NOMO-1 treated with DMSO at 0.1 percent for 48 hours (cell line): ENCODE data around the gene ZNF662.
"Not testable (repeated sequence)": the region's sequence is repeated elsewhere in the genome, so short reads cannot be mapped to it uniquely, and the experiment has no call there.

ENCODE experiments used
- DNase-seq: peaks from one replicate; lab custom pipeline; 2025; ENCODE audit not compliant: unreplicated experiment; lab: John Stamatoyannopoulos, UW

Gene ZNF662

DNA sequence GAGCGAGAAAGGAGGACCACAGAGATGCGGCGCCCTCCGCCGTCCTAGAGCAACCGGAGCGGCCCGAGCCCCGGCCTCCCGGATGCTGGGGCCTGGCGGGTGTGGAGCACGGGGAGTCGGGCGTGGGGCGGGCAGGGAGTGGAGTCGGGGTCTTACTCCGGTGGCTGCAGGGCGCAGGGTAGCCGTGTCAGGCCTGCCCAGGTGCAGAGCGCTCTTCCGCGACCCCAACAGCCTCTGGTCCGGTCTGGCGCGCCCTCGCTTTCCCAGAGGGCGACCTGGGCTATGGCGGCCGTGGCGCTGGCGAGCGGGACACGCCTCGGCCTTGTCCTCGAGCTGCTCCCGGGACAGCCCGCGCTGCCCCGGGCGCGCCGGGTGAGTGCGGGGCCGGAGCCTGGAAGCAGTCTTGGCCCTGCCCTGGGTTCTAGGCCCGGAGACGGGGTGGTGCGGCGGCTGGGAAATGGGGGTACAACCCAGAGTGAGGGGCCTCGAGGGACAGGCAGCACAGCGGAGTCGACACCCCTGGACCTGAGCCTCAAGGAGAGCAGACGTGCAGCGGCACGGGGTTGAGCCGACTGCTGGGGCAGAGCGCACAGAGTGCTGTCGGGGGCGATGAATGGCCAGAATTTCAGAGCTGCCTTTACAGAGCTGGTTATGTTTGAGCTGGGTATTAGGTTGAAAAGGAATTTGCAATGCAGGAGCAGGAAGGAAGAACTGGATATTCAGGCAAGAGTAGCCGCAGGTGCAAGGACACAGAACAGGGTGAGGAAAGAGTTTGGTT is at the start of gene ZNF662:
Gene ZNF662 (plus strand): TSS at position 73 of the 778 bp plus-strand sequence. CDS start 1,973 bp downstream, outside the sequence.
- DNase-seq, result no peak

DNA sequence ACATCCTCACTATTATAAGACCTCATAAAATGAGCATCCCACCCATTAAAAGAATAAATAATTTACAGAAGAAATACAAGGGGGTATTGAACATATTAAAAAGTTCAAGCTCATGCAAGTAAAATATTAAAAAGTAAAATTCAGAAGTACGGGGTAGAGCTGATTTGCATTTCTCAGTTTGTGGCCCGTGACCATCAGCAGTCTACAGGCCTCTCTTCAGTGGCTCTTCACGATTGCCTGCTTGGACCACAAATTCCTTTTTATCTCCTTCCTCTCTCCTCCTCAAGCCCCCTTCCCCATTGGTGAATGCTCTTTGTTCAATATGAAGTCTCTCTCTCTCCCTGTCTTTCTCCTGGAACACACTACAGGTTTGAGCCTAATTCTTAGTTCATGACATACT is 49.4 kb upstream of the ZNF662 start:
- no peak for DNase-seq

DNA sequence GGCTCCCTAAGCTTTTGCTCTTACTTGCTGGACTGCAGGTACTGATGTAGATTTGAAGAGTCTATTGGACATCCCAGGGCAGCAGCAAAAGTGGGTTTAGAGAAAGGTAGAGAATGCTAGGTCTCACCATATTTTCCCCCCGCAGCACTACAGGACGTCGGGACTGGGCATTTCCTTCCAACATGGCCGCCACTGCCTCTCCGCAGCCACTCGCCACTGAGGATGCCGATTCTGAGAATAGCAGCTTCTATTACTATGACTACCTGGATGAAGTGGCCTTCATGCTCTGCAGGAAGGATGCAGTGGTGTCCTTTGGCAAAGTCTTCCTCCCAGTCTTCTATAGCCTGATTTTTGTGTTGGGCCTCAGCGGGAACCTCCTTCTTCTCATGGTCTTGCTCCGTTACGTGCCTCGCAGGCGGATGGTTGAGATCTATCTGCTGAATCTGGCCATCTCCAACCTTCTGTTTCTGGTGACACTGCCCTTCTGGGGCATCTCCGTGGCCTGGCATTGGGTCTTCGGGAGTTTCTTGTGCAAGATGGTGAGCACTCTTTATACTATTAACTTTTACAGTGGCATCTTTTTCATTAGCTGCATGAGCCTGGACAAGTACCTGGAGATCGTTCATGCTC is 41.5 kb upstream of the ZNF662 start:
- DNase-seq, result no peak

DNA sequence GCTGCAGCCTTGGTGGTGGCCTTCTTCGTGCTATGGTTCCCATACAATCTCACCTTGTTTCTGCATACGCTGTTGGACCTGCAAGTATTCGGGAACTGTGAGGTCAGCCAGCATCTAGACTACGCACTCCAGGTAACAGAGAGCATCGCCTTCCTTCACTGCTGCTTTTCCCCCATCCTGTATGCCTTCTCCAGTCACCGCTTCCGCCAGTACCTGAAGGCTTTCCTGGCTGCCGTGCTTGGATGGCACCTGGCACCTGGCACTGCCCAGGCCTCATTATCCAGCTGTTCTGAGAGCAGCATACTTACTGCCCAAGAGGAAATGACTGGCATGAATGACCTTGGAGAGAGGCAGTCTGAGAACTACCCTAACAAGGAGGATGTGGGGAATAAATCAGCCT is 40.7 kb upstream of the ZNF662 start:
- no peak for DNase-seq

DNA sequence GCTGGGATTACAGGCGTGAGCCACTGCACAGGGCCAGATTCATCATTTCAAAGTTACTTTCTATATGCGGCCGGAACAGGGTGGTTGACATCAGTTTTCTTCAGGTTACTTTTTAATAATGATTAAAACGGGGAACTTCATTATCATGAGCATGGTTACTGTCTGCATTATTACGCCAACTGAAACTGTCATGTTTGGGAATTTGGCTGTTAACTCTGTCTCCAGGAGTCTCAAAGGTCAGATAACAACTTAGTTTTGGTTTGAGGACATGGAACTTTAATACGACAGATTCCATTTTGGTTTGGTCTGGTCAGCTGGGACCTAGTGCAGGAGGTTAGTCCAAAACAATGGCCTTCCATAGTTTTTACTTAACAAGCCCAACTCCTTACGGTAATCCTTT is 38.8 kb upstream of the ZNF662 start:
- DNase-seq, result no peak

DNA sequence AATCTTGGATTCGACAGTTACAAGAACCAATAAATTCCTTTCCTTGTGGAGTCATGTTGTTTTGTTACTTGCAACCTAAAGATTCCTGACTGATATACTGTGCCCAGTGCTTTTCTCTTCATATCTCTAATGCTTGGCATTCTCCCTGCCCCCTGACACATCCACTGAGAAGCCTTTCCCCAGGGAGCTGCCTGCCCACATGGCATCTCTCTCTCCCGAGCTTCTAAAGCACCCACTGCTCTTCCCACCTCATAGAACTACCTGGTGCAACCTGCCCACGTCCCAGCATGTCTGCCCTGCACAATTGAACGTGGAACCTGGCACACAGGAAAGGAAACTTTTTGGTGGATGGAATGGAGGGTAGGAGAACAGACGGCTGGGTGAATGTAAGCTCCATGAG is 37.1 kb upstream of the ZNF662 start:
- no peak for DNase-seq

DNA sequence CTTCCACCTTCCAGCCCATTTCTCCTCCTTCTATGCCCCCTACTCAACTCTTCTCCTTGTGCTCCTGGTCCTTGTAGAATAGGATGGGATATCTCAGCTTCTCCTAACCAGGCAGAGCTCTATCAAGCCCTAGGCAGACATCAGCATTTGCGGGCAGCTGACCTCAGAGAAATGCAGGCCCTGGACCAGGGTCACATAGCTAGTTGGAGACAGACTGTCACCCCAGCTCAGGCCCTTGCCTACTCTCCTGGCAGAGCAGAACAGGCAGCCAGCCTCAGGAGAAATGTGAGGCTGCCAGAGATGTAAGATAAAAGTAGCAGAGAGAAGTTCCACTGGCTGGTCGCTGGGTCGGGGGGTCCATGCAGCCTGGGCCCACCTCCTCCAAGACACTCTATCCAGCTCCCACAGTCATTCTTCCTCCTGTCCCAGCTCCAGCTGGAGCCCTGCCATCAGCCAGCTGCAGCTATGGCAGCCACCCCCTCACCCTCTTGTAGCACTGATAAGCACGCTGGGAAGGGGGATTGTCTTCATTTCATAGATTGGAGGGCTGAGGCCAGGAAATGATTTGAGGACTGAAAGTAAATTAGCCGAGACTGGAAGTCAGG is 34.2 kb upstream of the ZNF662 start:
- no peak for DNase-seq

DNA sequence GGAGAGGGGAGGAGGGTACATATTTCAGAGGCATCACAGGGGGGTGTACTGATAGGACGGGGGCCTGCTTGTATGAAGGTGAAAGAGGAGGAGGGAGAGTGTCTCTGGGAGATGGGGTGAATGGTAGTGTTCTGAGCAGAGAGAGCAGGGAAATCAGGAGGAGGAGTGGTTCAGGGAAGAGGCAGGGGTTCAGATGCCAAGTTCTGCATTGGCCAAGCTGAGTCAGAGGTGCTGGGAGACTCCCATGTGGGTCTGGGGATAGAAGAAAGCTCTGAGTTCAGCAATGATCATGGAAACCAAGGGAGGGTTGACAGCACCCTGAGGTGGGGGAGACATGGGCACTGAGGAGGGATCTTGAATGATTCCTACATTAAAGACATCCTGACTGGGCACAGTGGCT is 33.2 kb upstream of the ZNF662 start:
- no peak for DNase-seq

DNA sequence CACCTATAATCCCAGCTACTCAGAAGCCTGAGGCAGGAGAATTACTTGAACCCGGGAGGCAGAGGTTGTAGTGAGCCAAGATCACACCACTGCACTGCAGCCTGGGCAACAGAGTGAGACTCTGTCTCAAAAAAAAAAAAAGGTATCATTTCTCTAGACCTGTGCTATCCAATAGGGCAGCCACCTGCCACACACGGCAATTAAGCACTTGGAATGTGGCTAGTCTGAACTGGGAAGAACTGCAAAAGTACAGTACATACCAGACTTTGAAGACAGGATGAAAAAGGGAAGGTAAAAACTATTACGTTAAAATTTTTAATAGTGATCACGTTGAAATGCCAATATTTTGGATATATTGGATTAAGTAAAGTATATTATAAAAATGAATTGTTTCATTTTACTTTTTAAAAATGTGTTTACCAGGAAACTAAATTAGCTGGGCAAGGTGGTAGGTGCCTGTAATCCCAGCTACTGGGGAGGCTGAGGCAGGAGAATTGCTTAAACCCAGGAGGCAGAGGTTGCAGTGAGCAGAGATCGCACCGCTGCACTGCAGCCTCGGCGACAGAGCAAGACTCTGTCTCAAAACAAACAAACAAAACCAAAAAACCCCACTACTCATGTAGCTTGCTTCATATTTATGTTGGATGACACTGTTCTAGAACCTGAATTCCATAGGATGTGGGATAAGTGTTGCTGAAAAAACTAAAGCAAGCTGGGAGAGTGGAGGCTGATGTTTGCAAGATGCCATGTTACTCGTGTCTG is 32.5 kb upstream of the ZNF662 start:
- DNase-seq, result no peak

DNA sequence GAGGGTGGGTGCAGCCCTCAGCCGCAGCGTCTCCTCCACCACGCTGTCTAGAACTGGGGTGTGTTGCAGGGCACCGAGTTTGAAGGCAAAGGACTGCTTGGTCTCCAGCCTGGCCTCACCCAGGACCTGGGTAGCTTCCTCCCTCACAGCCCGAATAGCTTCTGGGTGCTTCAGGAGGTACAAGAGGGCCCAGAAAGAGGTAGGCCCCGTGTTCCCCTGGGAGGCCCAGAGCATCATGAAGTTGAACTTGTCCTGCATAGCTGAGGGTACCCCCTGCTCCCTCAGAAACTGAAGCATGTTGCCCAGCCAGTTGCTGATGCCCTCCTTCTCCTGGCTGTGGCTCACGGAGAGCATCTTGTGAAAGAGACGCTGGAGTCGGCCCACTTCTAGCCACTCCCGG is 31.2 kb upstream of the ZNF662 start:
- no peak for DNase-seq

DNA sequence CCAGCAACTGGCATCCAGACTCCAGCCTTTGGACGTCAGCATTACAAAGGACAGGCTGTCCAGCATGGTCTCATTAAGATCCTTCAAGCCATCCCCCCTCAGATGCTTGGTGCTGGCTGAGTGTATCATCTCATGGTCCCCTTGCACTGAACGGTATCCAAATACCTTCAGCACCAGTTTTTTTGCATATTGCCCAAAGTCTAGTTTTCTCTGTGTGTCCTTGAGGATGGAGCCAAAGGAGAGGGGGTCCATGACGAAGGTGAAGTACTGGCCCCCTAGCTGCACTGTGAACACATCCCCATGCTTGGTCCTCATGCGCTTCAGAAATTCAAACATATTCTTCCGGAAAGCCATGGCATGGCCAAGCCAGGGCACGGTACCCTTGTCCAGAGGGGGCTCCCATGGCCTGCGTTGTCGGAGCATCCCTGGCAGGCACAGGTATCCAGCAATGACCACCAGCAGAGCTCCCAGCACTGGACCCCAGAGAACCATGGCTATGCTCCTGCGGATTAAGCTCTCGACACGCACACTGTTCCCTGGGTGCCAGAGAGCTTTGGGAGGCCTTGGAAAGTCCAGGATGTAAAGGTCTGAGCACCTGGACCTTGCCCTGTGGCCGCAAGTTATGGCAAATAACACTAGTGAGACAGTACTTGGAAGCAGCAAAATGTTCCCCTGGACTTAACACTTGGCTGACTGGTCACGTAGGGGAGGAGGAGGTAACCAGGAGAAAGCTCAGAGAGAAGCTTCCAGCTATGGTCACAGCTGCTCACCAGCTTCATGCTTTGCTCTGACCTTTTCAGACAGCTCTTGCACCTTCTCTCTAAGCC is 30.4 kb upstream of the ZNF662 start, which contains the start of gene CYP8B1:
Gene CYP8B1 (minus strand): TSS at position 555 of the 827 bp plus-strand sequence. CDS start 63 bp downstream, at position 492.
- DNase-seq, result no peak

DNA sequence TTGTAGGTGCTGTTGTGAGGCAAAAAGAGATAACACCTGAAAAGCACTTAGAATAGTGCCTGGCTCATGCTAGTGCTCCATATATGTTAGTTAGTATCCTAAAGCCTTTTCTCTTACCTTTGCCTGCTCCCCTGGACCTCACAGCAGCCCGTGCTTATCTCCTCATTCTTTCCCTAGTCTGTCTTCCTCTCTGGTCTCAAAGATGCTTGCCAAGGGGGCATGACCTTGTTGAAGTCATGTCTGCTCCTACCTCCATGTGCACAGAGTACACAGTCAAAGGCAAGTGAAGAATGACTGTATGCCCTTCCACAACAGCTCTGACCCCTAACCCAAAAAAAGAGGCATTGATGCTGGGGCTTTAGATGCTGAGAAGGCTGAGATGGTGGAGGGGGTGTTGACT is 29.5 kb upstream of the ZNF662 start:
- DNase-seq, result no peak

DNA sequence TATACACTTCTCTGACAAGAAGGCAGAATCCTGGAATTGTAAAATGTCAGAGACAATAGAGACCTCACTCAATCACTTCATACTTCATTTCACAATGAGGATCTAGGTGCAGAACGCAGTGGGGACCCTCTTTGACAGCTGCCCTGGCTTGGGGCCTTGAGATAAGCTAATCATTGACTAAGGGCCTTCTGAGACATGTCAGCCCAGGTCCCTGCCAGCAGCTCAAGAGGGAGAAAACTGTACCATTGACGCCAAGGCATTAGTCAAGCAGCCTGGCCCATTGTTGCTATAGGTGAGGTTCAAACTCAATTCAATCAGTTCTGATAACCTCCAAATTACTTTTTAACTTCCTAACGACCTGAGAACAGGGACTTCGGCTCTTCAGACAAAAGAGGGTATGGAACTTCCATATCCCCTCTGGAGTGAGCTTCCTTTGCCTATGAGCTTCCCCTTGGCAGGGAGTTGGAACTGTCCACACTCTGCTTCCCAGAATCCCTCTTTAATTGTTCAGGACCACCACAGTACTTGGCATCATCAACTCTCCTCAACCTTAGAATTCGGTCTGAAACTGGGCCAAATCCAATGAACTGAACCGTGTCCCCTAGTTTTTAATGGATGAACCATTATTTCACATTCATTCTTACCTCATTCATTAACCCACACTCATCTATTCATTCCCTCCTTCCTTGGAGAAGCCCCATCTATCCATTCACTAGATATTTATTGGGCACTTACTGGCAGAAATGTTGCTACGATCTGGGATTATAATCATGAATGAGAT is 28.8 kb upstream of the ZNF662 start:
- no peak for DNase-seq

DNA sequence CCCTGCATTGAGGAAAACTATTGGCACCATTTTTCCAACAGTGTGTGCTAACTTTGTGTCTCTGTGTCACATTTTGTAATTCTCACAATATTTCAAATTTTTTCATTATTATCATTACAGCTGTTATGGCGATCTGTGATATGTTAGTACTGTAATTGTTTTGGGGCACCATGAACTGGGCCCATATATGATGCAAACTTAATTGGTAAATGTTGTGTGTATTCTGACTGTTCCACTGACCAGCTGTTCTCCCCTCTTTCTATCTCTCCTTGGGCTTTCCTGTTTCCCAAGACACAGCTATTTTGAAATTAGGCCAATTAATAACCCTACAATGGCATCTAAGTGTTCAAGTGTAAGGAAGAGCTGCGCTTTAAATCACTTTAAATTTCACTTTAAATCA is 28.1 kb upstream of the ZNF662 start:
- no peak for DNase-seq

DNA sequence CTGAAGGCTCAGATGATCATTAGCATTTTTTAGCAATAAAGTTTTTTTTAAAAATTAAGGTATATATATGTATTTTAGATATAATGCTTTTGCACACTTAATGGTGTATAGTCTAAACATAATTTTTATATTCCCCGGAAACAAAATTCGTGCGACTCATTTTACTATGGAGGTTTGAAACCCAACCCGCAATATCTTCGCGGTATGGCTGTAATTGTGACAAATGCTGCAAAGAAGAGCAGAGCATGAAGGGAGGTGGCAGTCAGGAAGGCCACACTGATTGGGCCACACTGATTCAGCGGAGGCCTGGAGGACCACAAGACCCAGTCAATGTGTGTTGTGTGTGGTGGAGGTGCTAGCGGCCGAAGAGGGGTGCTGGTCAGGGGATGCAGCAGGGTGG is 25.8 kb upstream of the ZNF662 start:
- no peak for DNase-seq

DNA sequence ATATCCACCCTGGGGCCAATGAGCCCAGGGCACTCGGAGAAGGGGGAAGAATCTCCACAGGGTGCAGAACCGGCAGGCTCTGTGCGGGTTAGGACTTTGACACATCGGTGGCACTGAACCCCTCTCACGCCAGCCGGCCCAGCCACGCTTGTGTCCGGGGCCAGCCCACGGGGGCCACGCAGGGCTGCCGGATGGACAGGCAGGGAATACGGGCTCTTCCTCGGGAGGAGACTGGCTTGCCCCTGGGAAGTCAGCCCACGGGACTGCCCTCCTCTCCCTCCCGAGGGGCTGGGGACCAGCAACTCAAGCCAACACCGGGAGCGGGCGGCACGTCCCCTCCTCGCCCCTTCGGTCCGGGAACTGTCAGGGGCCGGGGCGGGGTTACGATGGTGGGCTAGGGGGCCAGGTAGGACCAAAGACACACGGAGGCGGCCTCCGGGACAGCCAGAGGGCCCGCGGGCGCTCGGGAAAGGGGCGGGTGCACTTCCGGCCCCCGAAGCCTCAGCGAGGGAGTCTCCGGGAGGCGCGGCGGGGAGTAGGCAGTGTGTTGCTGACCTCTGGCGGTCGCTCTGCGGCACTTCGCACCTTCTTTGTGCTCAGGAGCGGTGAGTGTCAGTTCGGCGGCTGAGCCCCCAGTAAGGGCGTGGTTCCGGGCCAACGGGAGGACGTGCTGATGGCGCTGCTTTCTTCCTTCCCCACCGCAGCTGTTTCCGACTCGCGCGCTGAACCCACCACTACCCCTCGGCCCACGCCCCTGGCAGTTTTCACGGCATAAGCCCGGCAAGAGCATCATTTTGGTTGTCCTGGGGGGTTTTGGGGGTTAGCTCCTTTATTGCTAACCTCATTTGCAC is 25.1 kb upstream of the ZNF662 start:
- DNase-seq, result peak; percentile 84

DNA sequence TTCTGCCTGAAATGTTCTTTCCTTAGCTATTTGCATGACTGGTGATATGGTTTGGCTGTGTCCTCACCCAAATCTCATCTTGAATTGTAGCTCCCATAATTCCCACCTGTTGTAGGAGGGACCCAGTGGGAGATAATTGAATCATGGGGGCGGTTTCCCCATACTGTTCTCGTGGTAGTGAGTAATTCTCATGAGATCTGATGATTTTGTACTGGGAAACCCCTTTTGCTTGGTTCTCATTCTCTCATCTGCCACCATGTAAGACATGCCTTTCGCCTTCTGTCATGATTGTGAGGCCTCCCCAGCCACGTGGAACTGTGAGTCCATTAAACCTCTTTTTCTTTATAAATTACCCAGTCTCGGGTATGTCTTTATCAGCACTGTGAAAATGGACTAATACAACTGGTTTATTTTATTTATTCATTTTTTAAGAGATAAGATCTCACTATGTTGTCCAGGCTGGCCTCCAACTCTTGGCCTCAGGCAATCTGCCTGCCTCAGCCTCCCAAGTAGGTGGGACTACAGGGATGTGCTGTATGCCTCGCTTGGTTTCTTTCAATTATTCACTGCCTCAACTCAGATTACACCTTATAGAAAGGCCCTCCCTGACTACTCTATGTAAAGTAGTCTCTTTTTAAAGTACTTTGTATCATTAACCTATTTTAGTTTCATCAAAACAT is 22.6 kb upstream of the ZNF662 start:
- not testable (repeated sequence) for DNase-seq

DNA sequence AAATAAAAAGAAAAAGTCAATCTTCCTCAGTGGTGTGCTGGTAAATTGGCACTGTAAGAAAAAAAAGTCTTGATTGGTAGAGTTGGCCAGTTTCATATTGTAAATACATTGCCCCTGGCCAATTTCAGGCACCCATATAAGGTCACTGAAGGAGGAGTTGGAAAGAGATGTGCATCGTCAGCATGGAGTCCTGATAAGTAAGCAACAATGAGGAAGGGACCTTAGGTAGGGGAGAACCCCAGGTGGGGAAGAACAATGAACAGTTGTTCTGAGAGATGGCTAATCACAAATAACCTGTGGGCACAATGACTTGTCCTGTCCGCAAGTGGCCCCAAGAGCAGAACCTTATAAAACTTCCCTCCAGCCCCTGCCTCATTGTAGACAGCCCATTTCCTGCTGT is 21.6 kb upstream of the ZNF662 start:
- no peak for DNase-seq
